B cell (primary cell): ENCODE results near the gene THSD7A. TPM values are rescaled to one million over a fixed set of nuclear protein-coding genes. Genes with fewer than 3 reads are reported as not detected.
"Not testable (repeated sequence)": the region's sequence is repeated elsewhere in the genome, so short reads cannot be mapped to it uniquely, and the experiment has no call there.

Experiments used
- ATAC-seq: fragments of 200-7000 bp; cut with Tn5 transposase; one replicate; pipeline ENCODE4 v1.10.0; 2021; ENCODE audit warnings: low read depth, mild to moderate bottlenecking, moderate number of reproducible peaks, moderate library complexity
- CTCF ChIA-PET: fragments of 350-600 bp; sonication (Branson Sonifier 250); formaldehyde crosslinking; loops from one replicate; lab custom pipeline; 2021; ENCODE audit warnings: antibody characterized with exemption, inconsistent platforms; lab: Charles Lee
- POLR2A ChIA-PET: fragments of 350-600 bp; sonication (Branson Sonifier 250); formaldehyde crosslinking; loops from one replicate; lab custom pipeline; 2021; ENCODE audit warnings: antibody characterized with exemption; lab: Charles Lee
- DNase-seq: peaks from one replicate; pipeline ENCODE4 v3.0.0; 2013
- H2AFZ ChIP-seq: 2 replicates; pipeline ENCODE4 v1.6.1; 2012; ENCODE audit warnings: mild to moderate bottlenecking, low read depth, low read length; ENCODE audit not compliant: insufficient read depth, poor library complexity, severe bottlenecking
- H3K27ac ChIP-seq, 2 donors: 1 replicate in 1 of 2; 2 replicates in 1 of 2; pipeline ENCODE4 v1.5.1; 2012 to 2013; ENCODE audit warnings: low read length in 2 of 2, mild to moderate bottlenecking in 2 of 2, moderate library complexity in 1 of 2
- H3K27me3 ChIP-seq, 4 experiments: fragments of 200-600 bp in 1 of 4; sonication (generic) in 1 of 4; replicated peaks in 1 of 4; 1 replicate in 2 of 4; 2 replicates in 2 of 4; pipeline versions ENCODE4 v1.6.1 to v1.7.0; 2013 to 2016; ENCODE audit warnings: low read length in 3 of 4, mild to moderate bottlenecking in 2 of 4, mixed read lengths in 1 of 4, moderate library complexity in 1 of 4; ENCODE audit not compliant: insufficient read depth in 4 of 4, control insufficient read depth in 3 of 4; ENCODE audit errors: control extremely low read depth in 1 of 4
- H3K36me3 ChIP-seq, 2 experiments: replicated peaks in 1 of 2; 1 replicate in 1 of 2; 2 replicates in 1 of 2; pipeline versions ENCODE4 v1.6.1 to v1.7.1; 2013; ENCODE audit warnings: low read length in 1 of 2; ENCODE audit not compliant: insufficient read depth in 2 of 2, control insufficient read depth in 1 of 2; ENCODE audit errors: control extremely low read depth in 1 of 2, extremely low read depth in 1 of 2
- H3K4me1 ChIP-seq, 2 donors: fragments of 200-600 bp in 1 of 2; sonication (generic) in 1 of 2; 1 replicate in 1 of 2; 2 replicates in 1 of 2; pipeline versions ENCODE4 v1.5.1 to v1.6.1; 2013 to 2017; ENCODE audit warnings: low read length in 2 of 2; ENCODE audit not compliant: control insufficient read depth in 2 of 2, insufficient read depth in 2 of 2
- H3K4me2 ChIP-seq: replicated peaks from 2 replicates; pipeline ENCODE3; 2012; ENCODE audit warnings: mild to moderate bottlenecking, low read depth, low read length; ENCODE audit not compliant: poor library complexity, severe bottlenecking
- H3K4me3 ChIP-seq, 5 experiments: fragments of 200-600 bp in 1 of 5; sonication (generic) in 1 of 5; 1 replicate in 3 of 5; 2 replicates in 2 of 5; pipeline versions ENCODE4 v1.5.1 to v1.7.0; 2011 to 2016; ENCODE audit warnings: low read length in 4 of 5, mild to moderate bottlenecking in 4 of 5, low read depth in 2 of 5, control low read depth in 1 of 5, moderate library complexity in 1 of 5; ENCODE audit not compliant: insufficient read depth in 1 of 5; ENCODE audit errors: control extremely low read depth in 1 of 5, extremely low read depth in 1 of 5
- H3K79me2 ChIP-seq: fragments of 200-600 bp; sonication (generic); one replicate; pipeline ENCODE4 v1.6.0; 2016; ENCODE audit warnings: low read length; ENCODE audit not compliant: control insufficient read depth, insufficient read depth
- H3K9ac ChIP-seq: fragments of 200-600 bp; sonication (generic); 2 replicates; pipeline ENCODE4 v1.6.1; 2017; ENCODE audit warnings: mild to moderate bottlenecking, low read length, moderate library complexity
- H3K9me3 ChIP-seq, 3 donors: one replicate each; pipeline versions ENCODE4 v1.6.1 to v1.7.1; 2013; ENCODE audit warnings: low read length in 2 of 3; ENCODE audit not compliant: control insufficient read depth in 2 of 3, insufficient read depth in 1 of 3; ENCODE audit errors: control extremely low read depth in 1 of 3
- H4K20me1 ChIP-seq: 2 replicates; pipeline ENCODE4 v1.6.0; 2012; ENCODE audit warnings: mild to moderate bottlenecking, low read length; ENCODE audit not compliant: insufficient read depth, control insufficient read depth, poor library complexity, severe bottlenecking
- H3K27ac Mint-ChIP-seq: one replicate; pipeline ENCODE4 v1.8.0; 2021; ENCODE audit warnings: mixed read lengths
- H3K27me3 Mint-ChIP-seq: one replicate; pipeline ENCODE4 v1.8.0; 2021; ENCODE audit warnings: mixed read lengths
- H3K4me1 Mint-ChIP-seq: one replicate; pipeline ENCODE4 v1.8.0; 2021; ENCODE audit warnings: mixed read lengths
- H3K4me3 Mint-ChIP-seq: one replicate; pipeline ENCODE4 v1.8.0; 2021; ENCODE audit warnings: mixed read lengths
- H3K9me3 Mint-ChIP-seq: one replicate; pipeline ENCODE4 v1.8.0; 2022; ENCODE audit warnings: mixed read lengths; ENCODE audit not compliant: insufficient read depth
- CTCF ChIP-seq: fragments of 200-600 bp; IDR thresholded peaks from one replicate; pipeline ENCODE4 v1.8.0; 2022; ENCODE audit warnings: antibody characterized with exemption, mild to moderate bottlenecking
- EZH2 ChIP-seq: IDR thresholded peaks from 2 replicates; pipeline ENCODE4 v1.6.1; 2012; ENCODE audit warnings: borderline replicate concordance, low read depth, mild to moderate bottlenecking, moderate library complexity, low read length; ENCODE audit not compliant: insufficient read depth, poor library complexity, severe bottlenecking
- WGBS: methylation state at CpG from one replicate; pipeline ENCODE4 v1.1.5; 2013; ENCODE audit warnings: missing lambda C conversion rate; ENCODE audit not compliant: insufficient coverage; 5-methylcytosine and 5-hydroxymethylcytosine counted together
- intact Hi-C: fragments of 100-400 bp; cut with micrococcal nuclease; formaldehyde crosslinking; loops from one replicate; pipeline ENCODE4 v1.10.0; 2022
- polyA plus RNA-seq: library from polyadenylated mRNA; depleted of rRNA; stranded (reverse); fragments of >200 nt; gene quantifications from 2 replicates; pipeline ENCODE4 v1.2.3, GENCODE V29; 2012
- total RNA-seq, 2 donors: library from RNA; stranded (reverse); fragments of 120-200 nt in 1 of 2; gene quantifications; 1 replicate in 1 of 2; 2 replicates in 1 of 2; pipeline versions ENCODE4 v1.2.3 to v1.2.4, GENCODE V29; 2013 to 2022

The THSD7A gene
- total and polyA plus RNA-seq, 2 donors (not counting 1 experiment from before 2014, with no cell fraction given) = not detected

DNA sequence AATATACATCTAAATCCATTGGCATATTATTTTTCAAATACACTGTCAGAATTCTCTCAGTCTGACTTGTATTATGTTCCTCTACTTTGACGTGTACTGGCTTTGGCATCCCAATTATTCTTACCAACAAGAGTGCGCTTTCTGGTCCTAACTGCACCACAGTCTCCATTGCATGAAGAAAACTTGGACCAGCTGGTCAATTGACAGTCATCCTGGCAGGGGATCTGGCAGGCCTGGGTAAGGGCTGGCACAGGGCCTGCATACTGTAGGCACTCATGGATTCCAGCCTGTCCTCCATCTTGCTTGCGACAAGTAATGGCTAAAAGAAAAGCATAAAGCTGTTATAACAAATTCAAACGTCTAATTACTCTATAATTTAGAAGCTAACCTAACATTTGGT is 384.9 kb downstream of the THSD7A start:
- Histone ChIP-seq H3K4me3 (no peak overlapping the region), H3K27ac (no peak overlapping the region), H3K9ac (no peak overlapping the region), H3K79me2 (no peaks in the 10 kb centered on the region), H3K9me3 (peaks cover 0 to 3% (median 0%) of the 10 kb centered on the region in 3 donors), H3K27me3 (no peaks in the 10 kb centered on the region), H3K4me1 (no peaks in the 10 kb centered on the region), H3K4me2 (no peak overlapping the region), H2AFZ (no peak overlapping the region), H4K20me1 (no peaks in the 10 kb centered on the region), H3K36me3 (no peaks in the 10 kb centered on the region)
- ChIA-PET POLR2A (no interaction called here), CTCF (no interaction called here)
- intact Hi-C loops = no loop called here
- 100% methylated on average over 2 of the region's 4 CpGs for WGBS
- Mint-ChIP-seq H3K4me1 (no peaks in the 10 kb centered on the region), H3K27ac (no peak overlapping the region), H3K9me3 (no peaks in the 10 kb centered on the region), H3K4me3 (no peak overlapping the region), H3K27me3 (no peaks in the 10 kb centered on the region)
- TF ChIP-seq EZH2 (no peak), CTCF (no peak)
- DNase-seq (no peak), ATAC-seq (no peak)

DNA sequence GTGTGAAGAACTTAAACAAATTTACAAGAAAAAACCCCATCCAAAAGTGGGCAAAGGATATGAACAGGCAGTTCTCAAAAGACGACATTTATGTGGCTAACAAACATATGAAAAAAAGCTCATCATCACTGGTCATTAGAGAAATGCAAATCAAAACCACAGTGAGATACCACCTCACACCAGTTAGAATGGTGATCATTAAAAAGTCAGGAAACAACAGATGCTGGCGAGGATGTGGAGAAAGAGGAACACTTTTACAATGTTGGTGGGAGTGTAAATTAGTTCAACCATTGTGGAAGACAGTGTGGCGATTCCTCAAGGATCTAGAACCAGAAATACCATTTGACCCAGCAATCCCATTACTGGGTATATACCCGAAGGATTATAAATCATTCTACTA is 388.1 kb downstream of the THSD7A start:
- H3K9ac ChIP-seq, H3K27ac ChIP-seq, CTCF ChIA-PET, H3K9me3 Mint-ChIP-seq, H3K4me2 ChIP-seq, H3K27ac Mint-ChIP-seq, H3K4me3 ChIP-seq, POLR2A ChIA-PET, H3K27me3 Mint-ChIP-seq, H3K4me3 Mint-ChIP-seq, DNase-seq, intact Hi-C loops, H3K4me1 Mint-ChIP-seq, H3K36me3 ChIP-seq, H2AFZ ChIP-seq, H3K9me3 ChIP-seq, ATAC-seq, H3K79me2 ChIP-seq, H4K20me1 ChIP-seq, H3K27me3 ChIP-seq, H3K4me1 ChIP-seq: not testable (repeated sequence)
- no CpG with 5 or more reads among the region's 4 CpGs for WGBS
